ENCODE results near the gene AP1G1.
"Not testable (repeated sequence)": the region's sequence is repeated elsewhere in the genome, so short reads cannot be mapped to it uniquely, and the experiment has no call there.

The AP1G1 gene

DNA sequence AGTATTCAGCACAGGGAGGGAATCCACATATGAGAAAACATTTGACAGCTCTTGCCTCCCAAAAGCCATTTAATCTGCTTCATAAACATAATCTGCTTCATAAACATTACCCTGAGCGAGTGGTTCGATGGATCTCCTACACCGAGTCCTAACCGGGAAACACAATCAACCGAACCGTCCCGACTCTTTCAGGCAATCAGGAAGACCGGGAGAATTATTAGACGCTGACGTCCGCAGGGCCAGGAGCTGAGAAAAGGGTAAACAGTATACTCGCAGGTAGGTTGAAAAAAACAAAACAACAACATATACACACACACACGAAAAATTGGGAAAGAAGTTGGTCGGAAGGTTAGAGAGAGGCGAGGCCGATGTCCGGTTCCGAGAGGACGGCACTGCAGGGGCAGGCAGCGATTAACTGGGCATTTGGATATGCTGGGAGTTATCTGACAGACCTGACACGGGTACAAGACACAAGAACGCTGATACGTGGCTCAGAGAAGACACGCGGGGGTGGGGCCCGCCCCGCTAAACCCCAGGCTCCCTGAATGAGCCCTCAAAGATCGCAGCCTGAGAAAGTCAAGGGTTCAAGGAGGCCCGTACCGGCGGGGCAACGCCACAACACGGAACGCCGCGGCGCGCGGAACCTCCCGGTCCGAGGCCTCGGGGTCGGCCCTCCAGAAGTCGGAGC lies 585 bp downstream of the AP1G1 start:
- no peak for DNase-seq

DNA sequence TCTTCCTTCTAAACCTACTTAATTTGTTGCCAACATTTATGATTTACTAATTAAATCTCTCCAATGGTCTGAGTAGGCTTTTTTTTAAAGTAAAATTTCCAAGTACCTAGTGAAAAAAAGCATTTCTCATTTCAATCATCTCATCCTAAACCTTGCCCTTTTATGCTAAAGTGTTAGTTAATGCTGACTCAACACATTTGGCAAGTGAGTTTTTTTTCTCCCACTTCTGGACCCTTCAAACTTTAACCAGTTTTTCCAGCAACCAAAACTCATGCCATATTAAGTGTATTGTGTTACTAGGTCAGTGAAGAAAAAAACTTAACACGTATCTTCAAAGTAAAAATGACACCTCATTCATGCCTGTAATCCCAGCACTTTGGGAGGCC lies 5.3 kb downstream of the AP1G1 start:
- DNase-seq, result no peak

- DNase-seq, result no peak
Observed at GRCh38 chr16:71796501-71797097, 12.0 kb downstream of the AP1G1 start.

GRCh38 chr16:71794943-71795342 lies 13.7 kb downstream of the AP1G1 start:
- DNase-seq, result no peak

GRCh38 chr16:71794018-71794417 lies 14.6 kb downstream of the AP1G1 start:
- DNase-seq, result no peak

DNA sequence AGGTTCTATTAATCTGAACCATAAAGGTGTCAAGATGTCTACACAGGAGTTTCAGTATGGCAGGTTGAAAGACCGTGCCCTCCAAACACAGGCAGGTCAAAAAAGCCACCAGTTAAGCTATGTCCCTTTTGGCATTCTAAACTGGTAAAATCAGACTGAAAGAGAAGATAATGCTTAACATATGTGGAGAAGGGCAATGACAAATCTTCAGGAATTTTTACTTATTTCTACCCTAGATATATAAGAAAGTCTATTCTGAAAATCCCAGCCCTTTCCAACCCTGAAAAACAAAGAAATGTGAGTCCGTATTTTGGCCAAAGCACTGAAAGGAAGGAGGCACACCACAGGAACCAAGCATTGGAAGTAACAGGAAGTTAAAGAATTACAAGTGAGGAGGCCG lies 16.5 kb downstream of the AP1G1 start:
- no peak for DNase-seq

- not testable (repeated sequence) for DNase-seq
Observed at GRCh38 chr16:71790329-71790728, 18.3 kb downstream of the AP1G1 start.

GRCh38 chr16:71789136-71789535 lies 19.5 kb downstream of the AP1G1 start:
- no peak for DNase-seq

DNA sequence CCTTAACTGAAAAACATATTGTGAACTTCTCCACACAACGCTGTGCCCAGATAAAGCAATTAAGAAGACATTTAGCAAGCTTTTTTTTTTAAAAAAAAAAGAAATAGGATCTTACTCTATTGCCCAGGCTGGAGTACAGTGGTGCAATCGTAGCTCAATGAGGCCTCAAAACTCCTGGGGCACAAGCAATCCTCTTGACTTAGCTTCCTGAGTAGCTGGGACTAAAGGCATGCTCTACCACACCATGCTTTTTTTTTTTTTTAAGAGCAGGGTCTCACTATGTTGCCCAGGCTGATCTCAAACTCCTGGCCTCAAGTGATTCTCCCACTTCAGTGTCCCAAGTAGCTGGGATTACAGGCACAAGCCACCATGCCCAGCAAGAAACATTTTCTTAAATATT lies 20.1 kb downstream of the AP1G1 start:
- no peak for DNase-seq

DNA sequence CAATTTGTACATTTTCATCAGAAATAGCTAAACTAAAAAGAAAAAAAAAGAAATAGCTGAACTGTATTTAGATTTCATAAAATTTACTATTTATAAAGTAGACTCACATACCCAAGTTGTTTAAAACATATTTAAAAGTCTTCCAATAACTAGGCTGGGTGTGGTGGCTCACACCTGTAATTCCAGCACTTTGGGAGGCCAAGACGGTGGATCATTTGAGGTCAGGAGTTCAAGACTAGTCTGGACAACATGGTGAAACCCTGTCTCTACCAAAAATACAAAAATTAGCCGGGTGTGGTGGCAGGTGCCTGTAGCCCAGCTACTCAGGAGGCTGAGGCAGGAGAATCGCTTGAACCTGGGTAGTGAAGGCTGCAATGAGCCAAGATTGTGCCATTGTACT lies 23.5 kb downstream of the AP1G1 start:
- not testable (repeated sequence) for DNase-seq

DNA sequence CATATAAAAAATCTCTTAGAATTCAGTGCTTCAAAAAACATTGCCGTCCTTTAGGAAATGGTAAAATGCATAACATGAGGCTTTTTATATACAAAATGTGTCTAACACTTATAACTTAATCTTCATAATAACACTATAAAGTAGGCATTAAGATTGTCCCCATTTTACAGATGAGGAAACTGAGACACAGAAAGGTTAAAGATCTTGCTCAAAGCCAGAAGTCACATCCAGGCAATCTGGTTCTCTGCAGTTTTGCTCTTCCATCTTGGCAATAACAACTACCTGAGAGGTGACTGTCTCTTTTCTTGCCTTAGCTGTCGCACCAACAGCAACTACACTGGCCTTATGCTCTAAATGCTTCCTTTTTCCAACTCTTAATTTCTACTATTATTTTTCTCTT lies 24.5 kb downstream of the AP1G1 start:
- no peak for DNase-seq

DNA sequence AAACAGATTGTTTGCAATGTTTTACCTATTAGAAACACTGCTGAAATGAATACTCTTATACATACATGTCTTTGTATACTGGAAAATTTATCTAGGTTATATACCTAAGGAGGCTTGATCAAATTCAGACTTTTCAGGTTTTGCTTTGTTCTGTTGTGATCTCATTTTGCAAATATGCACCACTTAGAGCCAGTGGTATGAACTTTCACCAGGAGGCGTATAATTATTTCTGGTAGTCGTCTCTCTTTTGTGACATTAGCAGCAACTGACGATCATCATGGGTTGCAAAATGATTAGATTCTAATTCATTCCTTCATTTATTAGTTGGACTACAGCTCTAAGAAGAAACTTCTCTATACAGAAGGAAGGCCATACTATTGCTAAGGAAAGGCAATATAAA lies 26.9 kb downstream of the AP1G1 start:
- DNase-seq, result no peak

GRCh38 chr16:71780521-71781089 lies 28.0 kb downstream of the AP1G1 start:
- no peak for DNase-seq

DNA sequence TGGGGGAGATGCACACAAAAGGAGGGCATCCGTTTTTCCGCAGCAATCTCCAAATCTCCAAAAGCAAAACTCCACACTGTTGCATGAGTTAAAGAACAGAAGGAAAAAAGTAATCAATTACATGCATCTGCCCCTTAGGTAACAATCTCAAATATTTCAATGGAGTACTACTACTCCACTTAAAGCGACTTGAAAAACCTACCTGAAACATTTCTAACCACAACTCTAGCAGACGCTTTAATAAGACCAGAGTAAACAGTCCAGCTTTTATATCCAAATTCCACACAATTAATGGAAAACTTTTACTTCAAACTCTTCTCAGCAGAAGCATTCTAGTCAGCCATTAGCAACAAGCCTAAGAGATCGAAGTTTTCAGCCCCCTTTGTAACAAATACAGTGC lies 29.9 kb downstream of the AP1G1 start:
- no peak for DNase-seq

- no peak for DNase-seq
Observed at GRCh38 chr16:71777329-71777728, 31.3 kb downstream of the AP1G1 start.

DNA sequence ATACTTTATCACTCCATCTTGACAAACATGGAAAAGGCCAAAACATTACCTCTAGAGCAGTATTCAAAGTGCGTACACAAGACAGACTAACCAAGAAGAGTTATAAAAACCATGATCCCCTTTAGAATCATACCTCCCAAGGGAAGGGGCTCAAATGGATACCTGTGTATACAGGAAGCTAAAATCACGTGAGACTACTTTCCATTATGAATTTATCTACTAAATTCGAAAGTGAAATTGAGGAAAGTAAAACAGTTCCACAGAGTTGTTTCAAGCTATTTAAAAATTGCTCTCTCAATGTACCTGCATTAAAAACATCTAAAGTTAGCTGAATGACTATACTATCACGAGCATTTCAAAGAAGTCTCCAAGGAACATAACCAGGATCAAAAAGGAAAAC lies 32.7 kb downstream of the AP1G1 start:
- no peak for DNase-seq

DNA sequence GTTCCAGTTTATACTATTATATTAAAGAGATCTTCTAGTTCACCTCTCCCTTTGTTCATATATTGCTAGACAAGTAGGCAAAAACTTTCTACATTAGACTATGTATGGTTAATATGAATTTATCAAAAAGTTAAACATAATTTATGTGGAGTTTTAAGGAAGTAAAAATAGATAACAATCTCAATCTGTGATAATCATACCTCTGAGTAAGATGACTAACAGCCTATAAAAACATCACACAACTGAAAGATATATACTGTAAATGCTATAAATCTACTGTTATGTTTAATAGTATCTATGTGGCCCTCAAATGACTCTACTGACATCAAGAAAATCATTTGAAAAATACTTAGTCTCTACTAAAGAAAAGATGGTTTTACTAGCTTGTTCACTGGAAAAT lies 37.1 kb downstream of the AP1G1 start:
- no peak for DNase-seq

DNA sequence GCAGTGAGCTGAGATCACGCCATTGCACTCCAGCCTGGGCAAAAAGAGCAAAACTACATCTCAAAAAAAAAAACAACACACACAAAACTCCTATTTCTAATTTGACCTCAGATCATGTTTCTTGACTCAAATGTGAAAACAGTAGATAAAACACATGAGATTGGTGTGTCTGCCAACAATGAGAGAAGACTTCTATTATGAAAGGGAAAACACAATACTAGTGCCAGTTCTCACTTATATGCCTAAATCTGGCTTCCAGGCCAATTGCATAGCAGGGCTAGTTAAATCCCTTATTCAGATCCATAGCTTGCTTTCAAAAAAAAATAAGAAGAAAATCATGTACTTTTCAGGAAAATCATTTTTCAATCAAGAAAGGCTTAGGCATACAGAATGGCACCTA lies 39.4 kb downstream of the AP1G1 start:
- DNase-seq, result no peak

DNA sequence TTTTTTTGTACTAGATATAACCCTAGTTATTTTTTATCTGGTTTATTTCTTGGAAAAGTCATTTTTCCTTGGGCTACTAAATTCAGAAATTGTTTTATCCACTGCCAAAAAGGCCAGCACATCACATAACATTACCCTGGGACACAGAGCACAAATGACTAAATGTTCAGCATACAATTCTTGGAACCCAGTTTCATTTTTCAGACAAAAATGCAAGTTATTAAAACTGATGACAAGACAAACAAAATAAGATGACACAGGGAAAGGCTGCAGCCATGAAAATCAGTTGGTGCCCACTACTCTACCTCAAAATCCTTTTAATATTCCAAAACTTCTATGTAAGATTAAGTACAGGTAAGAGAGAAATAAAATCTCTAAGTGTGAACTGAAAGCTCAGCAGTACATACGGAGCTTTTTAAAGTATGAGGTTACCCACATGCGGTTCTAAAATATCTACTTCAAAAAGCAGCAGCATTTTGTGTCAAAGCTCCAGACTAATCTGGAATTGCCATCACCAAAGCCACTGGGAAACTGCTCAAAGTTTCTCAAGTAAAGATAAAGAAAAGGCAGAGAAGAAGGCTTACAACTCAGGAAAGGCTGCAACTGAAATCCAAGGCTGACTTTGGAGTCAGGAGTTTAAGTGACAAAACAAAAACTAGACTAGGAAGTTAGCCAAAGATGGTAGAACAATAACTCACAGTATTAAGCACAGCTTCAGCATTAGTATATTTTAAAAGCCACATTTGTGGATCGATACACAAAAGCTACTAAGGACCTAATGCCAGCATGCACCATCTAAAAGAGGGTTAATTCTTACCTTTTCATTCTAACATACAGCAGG lies 41.4 kb downstream of the AP1G1 start:
- DNase-seq, result no peak

DNA sequence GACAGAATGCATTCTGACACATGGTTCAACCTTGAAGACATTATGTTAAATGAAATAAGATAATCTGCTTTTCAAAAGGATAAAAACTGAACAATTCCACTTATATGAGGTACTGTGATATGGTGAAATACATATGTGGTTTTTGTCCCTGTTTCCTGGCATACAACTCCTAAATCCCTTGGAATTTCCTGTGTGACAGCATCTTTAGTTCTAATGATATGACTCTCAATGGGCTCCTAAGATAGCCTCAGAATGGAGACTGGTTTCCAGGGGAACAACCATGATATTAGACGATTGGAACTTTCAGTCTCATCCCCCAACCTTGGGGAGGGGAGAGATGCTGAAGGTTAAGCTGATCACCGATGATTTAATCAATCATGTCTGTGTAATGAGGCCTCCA lies 46.4 kb downstream of the AP1G1 start:
- no peak for DNase-seq

- DNase-seq, result no peak
Observed at GRCh38 chr16:71761097-71761496, 47.5 kb downstream of the AP1G1 start.

- no peak for DNase-seq
Observed at GRCh38 chr16:71758293-71758760, 50.3 kb downstream of the AP1G1 start.

GRCh38 chr16:71754652-71755051 lies 54.0 kb downstream of the AP1G1 start:
- no peak for DNase-seq

GRCh38 chr16:71754108-71754507 lies 54.5 kb downstream of the AP1G1 start:
- no peak for DNase-seq
